Keratinocyte (primary cell): Measurements from ENCODE around the gene PRKCH.

Experiments used
- EZH2 ChIP-seq: IDR thresholded peaks from one replicate; pipeline ENCODE4 v1.6.1; 2012; ENCODE audit warnings: inconsistent platforms, mild to moderate bottlenecking, low read length, moderate library complexity
- TF ChIP-seq, protein P1 (sequence below), 3 experiments: IDR thresholded peaks in 1 of 3; conservative IDR thresholded peaks in 1 of 3; optimal IDR thresholded peaks in 1 of 3; 2 replicates in 2 of 3; 3 replicates in 1 of 3; pipeline versions ENCODE3 to v1.5.1; 2011; ENCODE audit warnings: low read length in 3 of 3, mild to moderate bottlenecking in 3 of 3, moderate library complexity in 2 of 3, control low read depth in 1 of 3, inconsistent platforms in 1 of 3; ENCODE audit not compliant: insufficient read depth in 2 of 3; ENCODE audit errors: extremely low read depth in 1 of 3

- TF ChIP-seq, protein P1, sequence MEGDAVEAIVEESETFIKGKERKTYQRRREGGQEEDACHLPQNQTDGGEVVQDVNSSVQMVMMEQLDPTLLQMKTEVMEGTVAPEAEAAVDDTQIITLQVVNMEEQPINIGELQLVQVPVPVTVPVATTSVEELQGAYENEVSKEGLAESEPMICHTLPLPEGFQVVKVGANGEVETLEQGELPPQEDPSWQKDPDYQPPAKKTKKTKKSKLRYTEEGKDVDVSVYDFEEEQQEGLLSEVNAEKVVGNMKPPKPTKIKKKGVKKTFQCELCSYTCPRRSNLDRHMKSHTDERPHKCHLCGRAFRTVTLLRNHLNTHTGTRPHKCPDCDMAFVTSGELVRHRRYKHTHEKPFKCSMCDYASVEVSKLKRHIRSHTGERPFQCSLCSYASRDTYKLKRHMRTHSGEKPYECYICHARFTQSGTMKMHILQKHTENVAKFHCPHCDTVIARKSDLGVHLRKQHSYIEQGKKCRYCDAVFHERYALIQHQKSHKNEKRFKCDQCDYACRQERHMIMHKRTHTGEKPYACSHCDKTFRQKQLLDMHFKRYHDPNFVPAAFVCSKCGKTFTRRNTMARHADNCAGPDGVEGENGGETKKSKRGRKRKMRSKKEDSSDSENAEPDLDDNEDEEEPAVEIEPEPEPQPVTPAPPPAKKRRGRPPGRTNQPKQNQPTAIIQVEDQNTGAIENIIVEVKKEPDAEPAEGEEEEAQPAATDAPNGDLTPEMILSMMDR (optimal IDR thresholded peaks at IDR 0.05 in 1 of 3, IDR thresholded peaks at IDR 0.05 in 1 of 3, conservative IDR thresholded peaks at IDR 0.05 in 1 of 3; ENCODE audit: extremely low read depth in 1 of 3, insufficient read depth in 2 of 3, low read length in 3 of 3), result no peak
- no peak for TF ChIP-seq EZH2
Observed at GRCh38 chr14:61315313-61315712, 6.1 kb upstream of the PRKCH start.
